Measurements from ENCODE around the gene PLA2G3. TPM values are rescaled to one million over a fixed set of nuclear protein-coding genes. Genes with fewer than 3 reads are reported as not detected.

PLA2G3 gene
- total and polyA plus RNA-seq, 2 of the 8 experiments (the other 6 are each of a cell fraction or from before 2014, with no cell fraction given): 18.1 to 25.9 TPM

- TF ChIP-seq YY1 (IDR thresholded peaks at IDR 0.05; ENCODE audit: low read depth, low read length) (no peak), EGR1 (IDR thresholded peaks at IDR 0.05; ENCODE audit: borderline replicate concordance, low read depth, low read length) (no peak)
Observed at GRCh38 chr22:31153357-31153756, 13.0 kb upstream of the PLA2G3 start (continued).

Measured in H1 (cell line).